IMR-90 (cell line): ENCODE measurements around the gene ZDHHC19. TPM values are rescaled to one million over a fixed set of nuclear protein-coding genes. Genes with fewer than 3 reads are reported as not detected.

Source experiments
- ATAC-seq: fragments of 200-7000 bp; cut with Tn5 transposase; 2 replicates; pipeline ENCODE4 v1.9.1; 2020; ENCODE audit warnings: low read depth, mild to moderate bottlenecking, moderate library complexity
- BruUV-seq: library from RNA; stranded (reverse); fragments of 400-500 nt; replicated peaks from 2 replicates; lab custom pipeline; 2021; lab: Mats Ljungman, UMichigan
- CTCF ChIA-PET: fragments of 300-600 bp; formaldehyde crosslinking; extraction: SDS; loops from one replicate; lab custom pipeline; 2021; ENCODE audit warnings: antibody characterized with exemption; lab: Yijun Ruan, JAX
- POLR2A ChIA-PET: fragments of 300-600 bp; sonication (Branson Sonifier 250); formaldehyde crosslinking; loops from one replicate; lab custom pipeline; 2022; ENCODE audit warnings: antibody characterized with exemption; ENCODE audit not compliant: unreplicated experiment; lab: Charles Lee
- DNase-seq: peaks from one replicate; pipeline ENCODE4 v3.0.0; 2013
- H2AFZ ChIP-seq: replicated peaks from 2 replicates; pipeline ENCODE3; 2013; ENCODE audit warnings: low read length, mild to moderate bottlenecking; ENCODE audit not compliant: poor library complexity
- H2AK5ac ChIP-seq: 2 replicates; pipeline ENCODE4 v1.6.1; 2013; ENCODE audit warnings: low read depth, low read length, inconsistent platforms
- H2AK9ac ChIP-seq: replicated peaks from 2 replicates; pipeline ENCODE3; 2013; ENCODE audit warnings: mild to moderate bottlenecking, low read depth, low read length, moderate library complexity; ENCODE audit not compliant: poor library complexity
- H2BK120ac ChIP-seq: 2 replicates; pipeline ENCODE4 v1.6.1; 2013; ENCODE audit warnings: low read depth, low read length, inconsistent platforms
- H2BK15ac ChIP-seq: 3 replicates; pipeline ENCODE4 v1.6.1; 2013; ENCODE audit warnings: low read depth, low read length, inconsistent platforms
- H2BK20ac ChIP-seq: 2 replicates; pipeline ENCODE4 v1.6.1; 2013; ENCODE audit warnings: low read depth, mild to moderate bottlenecking, inconsistent platforms, low read length, moderate library complexity
- H2BK5ac ChIP-seq: 2 replicates; pipeline ENCODE4 v1.6.1; 2013; ENCODE audit warnings: mild to moderate bottlenecking, low read depth, low read length, inconsistent platforms; ENCODE audit not compliant: poor library complexity, severe bottlenecking
- H3K14ac ChIP-seq: replicated peaks from 2 replicates; pipeline ENCODE4 v1.6.1; 2013; ENCODE audit warnings: low read depth, low read length, inconsistent platforms
- H3K18ac ChIP-seq: 2 replicates; pipeline ENCODE4 v1.6.1; 2013; ENCODE audit warnings: low read depth, low read length, control low read depth
- H3K23ac ChIP-seq: 2 replicates; pipeline ENCODE4 v1.6.1; 2013; ENCODE audit warnings: low read depth, low read length, inconsistent platforms
- H3K27ac ChIP-seq: 2 replicates; pipeline ENCODE4 v1.5.1; 2013; ENCODE audit warnings: mild to moderate bottlenecking, control low read depth, low read length; ENCODE audit not compliant: insufficient read depth
- H3K27me3 ChIP-seq: 2 replicates; pipeline ENCODE4 v1.6.1; 2013; ENCODE audit warnings: low read length; ENCODE audit not compliant: control insufficient read depth, insufficient read depth
- H3K36me3 ChIP-seq: 2 replicates; pipeline ENCODE4 v1.6.1; 2013; ENCODE audit warnings: low read length, mixed read lengths; ENCODE audit not compliant: control insufficient read depth, insufficient read depth
- H3K4ac ChIP-seq: 2 replicates; pipeline ENCODE4 v1.6.1; 2013; ENCODE audit warnings: low read depth, low read length, inconsistent platforms
- H3K4me1 ChIP-seq: 2 replicates; pipeline ENCODE4 v1.6.1; 2013; ENCODE audit warnings: low read length, mixed read lengths; ENCODE audit not compliant: control insufficient read depth, insufficient read depth
- H3K4me2 ChIP-seq: 2 replicates; pipeline ENCODE4 v1.6.1; 2013; ENCODE audit warnings: low read depth, mild to moderate bottlenecking, control low read depth, low read length, moderate library complexity
- H3K4me3 ChIP-seq: 2 replicates; pipeline ENCODE4 v1.5.1; 2013; ENCODE audit warnings: low read depth, mild to moderate bottlenecking, control low read depth, low read length, moderate library complexity; ENCODE audit not compliant: insufficient read depth
- H3K56ac ChIP-seq: 2 replicates; pipeline ENCODE4 v1.6.1; 2013; ENCODE audit warnings: low read length, inconsistent platforms; ENCODE audit not compliant: insufficient read depth; ENCODE audit errors: extremely low read depth
- H3K79me1 ChIP-seq, 2 experiments: 2 replicates each; pipeline ENCODE4 v1.6.1; 2013; ENCODE audit warnings: low read length in 2 of 2, inconsistent platforms in 1 of 2, low read depth in 1 of 2
- H3K9ac ChIP-seq: 2 replicates; pipeline ENCODE4 v1.6.1; 2013; ENCODE audit warnings: low read depth, low read length, control low read depth
- H3K9me1 ChIP-seq: 2 replicates; pipeline ENCODE4 v1.6.1; 2013; ENCODE audit warnings: low read length, inconsistent platforms; ENCODE audit not compliant: insufficient read depth
- H3K9me3 ChIP-seq: 2 replicates; pipeline ENCODE4 v1.6.1; 2013; ENCODE audit warnings: low read length; ENCODE audit not compliant: control insufficient read depth, insufficient read depth
- H4K20me1 ChIP-seq: 2 replicates; pipeline ENCODE4 v1.6.1; 2013; ENCODE audit warnings: low read length, inconsistent platforms; ENCODE audit not compliant: insufficient read depth
- H4K5ac ChIP-seq: 2 replicates; pipeline ENCODE4 v1.6.1; 2013; ENCODE audit warnings: mild to moderate bottlenecking, low read depth, low read length, control low read depth
- H4K8ac ChIP-seq, 2 experiments: 2 replicates each; pipeline ENCODE4 v1.6.1; 2013; ENCODE audit warnings: low read depth in 2 of 2, low read length in 2 of 2, control low read depth in 1 of 2, inconsistent platforms in 1 of 2
- H4K91ac ChIP-seq: 2 replicates; pipeline ENCODE4 v1.6.1; 2013; ENCODE audit warnings: low read depth, low read length, inconsistent platforms; ENCODE audit not compliant: insufficient read depth
- BHLHE40 ChIP-seq: fragments of 150-350 bp; IDR thresholded peaks from 2 replicates; pipeline ENCODE4 v1.6.1; 2016; ENCODE audit warnings: mild to moderate bottlenecking, low read depth, low read length
- CEBPB ChIP-seq: IDR thresholded peaks from 2 replicates; pipeline ENCODE4 v1.6.1; 2012; ENCODE audit warnings: low read depth, low read length, improper control_type of control experiment
- CHD1 ChIP-seq: IDR thresholded peaks from 2 replicates; pipeline ENCODE4 v1.6.1; 2012; ENCODE audit warnings: low read depth, low read length, improper control_type of control experiment
- FOS ChIP-seq: fragments of 150-350 bp; IDR thresholded peaks from 2 replicates; pipeline ENCODE4 v1.6.1; 2016; ENCODE audit warnings: low read depth, low read length
- MAFK ChIP-seq: IDR thresholded peaks from 2 replicates; pipeline ENCODE4 v1.6.1; 2012; ENCODE audit warnings: low read depth, low read length, improper control_type of control experiment
- MAZ ChIP-seq: IDR thresholded peaks from 2 replicates; pipeline ENCODE4 v1.6.1; 2012; ENCODE audit warnings: low read depth, mild to moderate bottlenecking, low read length, improper control_type of control experiment, moderate library complexity, borderline replicate concordance
- MXI1 ChIP-seq: IDR thresholded peaks from 2 replicates; pipeline ENCODE4 v1.6.1; 2012; ENCODE audit warnings: low read depth, mild to moderate bottlenecking, low read length, moderate library complexity, borderline replicate concordance
- NFE2L2 ChIP-seq: fragments of 150-350 bp; IDR thresholded peaks from 2 replicates; pipeline ENCODE4 v1.6.1; 2016; ENCODE audit warnings: low read depth, mild to moderate bottlenecking, low read length
- POLR2A ChIP-seq: IDR thresholded peaks from 2 replicates; pipeline ENCODE4 v1.6.1; 2012; ENCODE audit warnings: mild to moderate bottlenecking, low read depth, low read length
- RAD21 ChIP-seq: IDR thresholded peaks from 2 replicates; pipeline ENCODE4 v1.6.1; 2012; ENCODE audit warnings: low read length, improper control_type of control experiment
- RCOR1 ChIP-seq: IDR thresholded peaks from 2 replicates; pipeline ENCODE4 v1.6.1; 2012; ENCODE audit warnings: mild to moderate bottlenecking, low read length, improper control_type of control experiment; ENCODE audit not compliant: insufficient replicate concordance
- RFX5 ChIP-seq: IDR thresholded peaks from 2 replicates; pipeline ENCODE4 v1.8.0; 2012; ENCODE audit warnings: low read depth, mild to moderate bottlenecking, low read length, moderate library complexity
- SMC3 ChIP-seq: fragments of 150-350 bp; IDR thresholded peaks from 2 replicates; pipeline ENCODE4 v1.6.1; 2016; ENCODE audit warnings: low read depth, mild to moderate bottlenecking, antibody characterized with exemption, low read length, moderate library complexity
- WGBS, 2 experiments: methylation state at CpG; one replicate each; pipeline versions ENCODE4 v1.1.5 to v1.1.7; 2013; ENCODE audit warnings: missing lambda C conversion rate in 2 of 2; ENCODE audit not compliant: insufficient read length in 1 of 2; ENCODE audit errors: extremely low coverage in 2 of 2; 5-methylcytosine and 5-hydroxymethylcytosine counted together
- dilution Hi-C: fragments of 300-500 bp; cut with HindIII; formaldehyde crosslinking; loops from one replicate; pipeline ENCODE4 v1.14.3; 2018; ENCODE audit warnings: low sequenced_read_pairs; ENCODE audit not compliant: unreplicated experiment
- in situ Hi-C: fragments of 300-500 bp; cut with MboI; formaldehyde crosslinking; loops from 3 replicates; pipeline ENCODE4 v1.14.3; 2019; ENCODE audit warnings: low sequenced_read_pairs, inconsistent platforms, mixed read lengths
- intact Hi-C: fragments of 100-400 bp; cut with micrococcal nuclease; formaldehyde crosslinking; loops from 2 replicates; pipeline ENCODE4 v1.10.0; 2022
- polyA plus RNA-seq, 3 experiments: library from polyadenylated mRNA; depleted of rRNA; stranded (reverse); fragments of >200 nt; gene quantifications; 2 replicates each; pipeline ENCODE4 v1.2.3, GENCODE V29; 2012; ENCODE audit warnings: low replicate concordance in 1 of 3
- total RNA-seq: library from RNA; depleted of rRNA; stranded (reverse); fragments of >200 nt; gene quantifications from 2 replicates; pipeline ENCODE4 v1.2.3, GENCODE V29; 2012
- TF ChIP-seq, protein P1 (sequence below): fragments of 150-350 bp; IDR thresholded peaks from 2 replicates; pipeline ENCODE4 v1.6.1; 2016; ENCODE audit warnings: low read depth, mild to moderate bottlenecking, low read length, moderate library complexity, borderline replicate concordance
- TF ChIP-seq, protein P2 (sequence below): fragments of 150-350 bp; IDR thresholded peaks from 2 replicates; pipeline ENCODE4 v1.6.1; 2017; ENCODE audit warnings: mild to moderate bottlenecking, antibody characterized with exemption, low read length, low read depth
- TF ChIP-seq, protein P3 (sequence below): conservative IDR thresholded peaks from 2 replicates; pipeline ENCODE4 v1.5.1; 2012; ENCODE audit warnings: mild to moderate bottlenecking, low read depth, low read length, improper control_type of control experiment

ZDHHC19 gene
- total and polyA plus RNA-seq, 2 of the 4 experiments (the other 2 are of a cell fraction): 0.09 TPM; not detected in 1

DNA sequence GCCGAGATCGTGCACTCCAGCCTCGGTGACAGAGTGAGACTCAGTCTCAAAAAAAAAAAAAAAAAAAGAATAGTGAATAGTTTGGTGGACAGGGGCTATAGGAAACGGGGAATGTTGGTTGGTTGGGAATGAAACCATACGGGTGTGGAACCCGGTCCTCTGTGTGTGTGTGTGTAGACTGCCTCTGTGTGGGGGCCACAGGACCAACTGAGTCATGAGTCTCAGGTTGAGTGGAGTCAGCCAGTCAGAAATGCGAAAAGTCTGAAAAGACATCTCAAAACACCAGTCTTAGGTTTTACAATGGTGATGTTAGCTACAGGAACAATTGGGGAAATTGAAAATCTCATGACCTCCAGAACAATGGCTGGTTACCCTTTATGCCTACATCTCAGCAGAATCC lies 44.5 kb downstream of the ZDHHC19 start:
- Histone ChIP-seq H3K23ac (no peak overlapping the region), H3K79me1 (no peaks in the 10 kb centered on the region), H2AK9ac (no peak overlapping the region), H3K9me3 (no peaks in the 10 kb centered on the region), H2AFZ (no peak overlapping the region), H4K91ac (no peak overlapping the region), H3K36me3 (no peaks in the 10 kb centered on the region), H3K27ac (no peak overlapping the region), H3K9ac (no peak overlapping the region), H2BK120ac (no peak overlapping the region), H3K4ac (no peak overlapping the region), H4K8ac (no peak overlapping the region), H2AK5ac (no peak overlapping the region), H3K4me3 (no peak overlapping the region), H3K14ac (no peak overlapping the region), H3K18ac (no peak overlapping the region), H2BK5ac (no peak overlapping the region), H3K9me1 (peaks cover 5% of the 10 kb centered on the region; the same call in 1 of the 2 replicates), H2BK20ac (no peak overlapping the region), H3K4me2 (no peak overlapping the region), H3K4me1 (no peaks in the 10 kb centered on the region), H4K20me1 (no peaks in the 10 kb centered on the region), H4K5ac (no peak overlapping the region), H2BK15ac (no peak overlapping the region), H3K27me3 (0 out of 2 replicates have a peak, but pooled peaks cover 2% of the 10 kb centered on the region), H3K56ac (no peak overlapping the region)
- 80 to 100% methylated on average over 1 to 2 of the region's 7 CpGs for WGBS, 2 experiments
- ChIA-PET CTCF (no interaction called here), POLR2A (no interaction called here)
- DNase-seq: no peak
- no TSS peak for BruUV-seq
- intact Hi-C loops: no loop called here
- no peak for ATAC-seq
- in situ Hi-C loops: no loop called here
- TF ChIP-seq RAD21 (no peak), RFX5 (no peak), MAZ (no peak), BHLHE40 (no peak), MXI1 (no peak), RCOR1 (no peak), POLR2A (no peak), CHD1 (no peak), NFE2L2 (no peak), SMC3 (no peak), MAFK (no peak), FOS (no peak), CEBPB (no peak)
- TF ChIP-seq, protein P1, sequence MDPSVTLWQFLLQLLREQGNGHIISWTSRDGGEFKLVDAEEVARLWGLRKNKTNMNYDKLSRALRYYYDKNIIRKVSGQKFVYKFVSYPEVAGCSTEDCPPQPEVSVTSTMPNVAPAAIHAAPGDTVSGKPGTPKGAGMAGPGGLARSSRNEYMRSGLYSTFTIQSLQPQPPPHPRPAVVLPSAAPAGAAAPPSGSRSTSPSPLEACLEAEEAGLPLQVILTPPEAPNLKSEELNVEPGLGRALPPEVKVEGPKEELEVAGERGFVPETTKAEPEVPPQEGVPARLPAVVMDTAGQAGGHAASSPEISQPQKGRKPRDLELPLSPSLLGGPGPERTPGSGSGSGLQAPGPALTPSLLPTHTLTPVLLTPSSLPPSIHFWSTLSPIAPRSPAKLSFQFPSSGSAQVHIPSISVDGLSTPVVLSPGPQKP: no peak
- TF ChIP-seq, protein P2, sequence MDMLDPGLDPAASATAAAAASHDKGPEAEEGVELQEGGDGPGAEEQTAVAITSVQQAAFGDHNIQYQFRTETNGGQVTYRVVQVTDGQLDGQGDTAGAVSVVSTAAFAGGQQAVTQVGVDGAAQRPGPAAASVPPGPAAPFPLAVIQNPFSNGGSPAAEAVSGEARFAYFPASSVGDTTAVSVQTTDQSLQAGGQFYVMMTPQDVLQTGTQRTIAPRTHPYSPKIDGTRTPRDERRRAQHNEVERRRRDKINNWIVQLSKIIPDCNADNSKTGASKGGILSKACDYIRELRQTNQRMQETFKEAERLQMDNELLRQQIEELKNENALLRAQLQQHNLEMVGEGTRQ: no peak
- TF ChIP-seq, protein P3, sequence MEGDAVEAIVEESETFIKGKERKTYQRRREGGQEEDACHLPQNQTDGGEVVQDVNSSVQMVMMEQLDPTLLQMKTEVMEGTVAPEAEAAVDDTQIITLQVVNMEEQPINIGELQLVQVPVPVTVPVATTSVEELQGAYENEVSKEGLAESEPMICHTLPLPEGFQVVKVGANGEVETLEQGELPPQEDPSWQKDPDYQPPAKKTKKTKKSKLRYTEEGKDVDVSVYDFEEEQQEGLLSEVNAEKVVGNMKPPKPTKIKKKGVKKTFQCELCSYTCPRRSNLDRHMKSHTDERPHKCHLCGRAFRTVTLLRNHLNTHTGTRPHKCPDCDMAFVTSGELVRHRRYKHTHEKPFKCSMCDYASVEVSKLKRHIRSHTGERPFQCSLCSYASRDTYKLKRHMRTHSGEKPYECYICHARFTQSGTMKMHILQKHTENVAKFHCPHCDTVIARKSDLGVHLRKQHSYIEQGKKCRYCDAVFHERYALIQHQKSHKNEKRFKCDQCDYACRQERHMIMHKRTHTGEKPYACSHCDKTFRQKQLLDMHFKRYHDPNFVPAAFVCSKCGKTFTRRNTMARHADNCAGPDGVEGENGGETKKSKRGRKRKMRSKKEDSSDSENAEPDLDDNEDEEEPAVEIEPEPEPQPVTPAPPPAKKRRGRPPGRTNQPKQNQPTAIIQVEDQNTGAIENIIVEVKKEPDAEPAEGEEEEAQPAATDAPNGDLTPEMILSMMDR: no peak
- dilution Hi-C loops: no loop called here
